H1 (cell line): ENCODE results near the gene DCTN2. TPM values are rescaled to one million over a fixed set of nuclear protein-coding genes. Genes with fewer than 3 reads are reported as not detected.

Experiments
- CEBPB ChIP-seq: IDR thresholded peaks from 2 replicates; pipeline ENCODE4 v1.6.1; 2012; ENCODE audit warnings: low read depth, low read length
- HDAC2 ChIP-seq, 2 experiments: fragments of 300-600 bp in 1 of 2; sonication (generic) in 1 of 2; IDR thresholded peaks; 2 replicates each; pipeline ENCODE4 v1.6.1; 2011 to 2012; ENCODE audit warnings: low read depth in 2 of 2, low read length in 2 of 2, mild to moderate bottlenecking in 2 of 2, moderate library complexity in 2 of 2, borderline replicate concordance in 1 of 2, inconsistent platforms in 1 of 2
- PHF8 ChIP-seq: fragments of 200-600 bp; sonication (generic); conservative IDR thresholded peaks from 2 replicates; pipeline ENCODE4 v1.7.1; 2012; ENCODE audit warnings: low read depth, mild to moderate bottlenecking, inconsistent platforms, low read length, moderate library complexity
- RAD21 ChIP-seq, 2 experiments: IDR thresholded peaks in 1 of 2; conservative IDR thresholded peaks in 1 of 2; 2 replicates each; pipeline ENCODE4 v1.6.1; 2011; ENCODE audit warnings: low read depth in 2 of 2, low read length in 2 of 2, improper control_type of control experiment in 1 of 2, inconsistent platforms in 1 of 2, mild to moderate bottlenecking in 1 of 2, moderate library complexity in 1 of 2
- SP1 ChIP-seq: IDR thresholded peaks from 2 replicates; pipeline ENCODE4 v1.6.1; 2011; ENCODE audit warnings: low read depth, low read length
- SP2 ChIP-seq: IDR thresholded peaks from 2 replicates; pipeline ENCODE4 v1.6.1; 2012; ENCODE audit warnings: mild to moderate bottlenecking, low read length, inconsistent platforms
- USF2 ChIP-seq: IDR thresholded peaks from 2 replicates; pipeline ENCODE4 v1.6.1; 2011; ENCODE audit warnings: low read length, improper control_type of control experiment
- polyA plus RNA-seq, 7 experiments: library from polyadenylated mRNA; depleted of rRNA in 3 of 7; stranded (reverse) in 5 of 7; unstranded in 2 of 7; fragments of >200 nt in 5 of 7; fragments of 200-250 nt in 2 of 7; gene quantifications; 1 replicate in 5 of 7; 2 replicates in 1 of 7; 4 replicates in 1 of 7; pipeline versions ENCODE4 v1.2.1 to v1.2.3, GENCODE V29; 2011 to 2013; ENCODE audit warnings: missing spikeins in 2 of 7, mixed read lengths in 2 of 7
- total RNA-seq: library from RNA; stranded (reverse); fragmentation: NEBNext Ultra II Directional; extraction: Animal tissue kit (Norgen Biotek cat#: 25700); gene quantifications from 2 replicates; pipeline ENCODE4 v1.2.1, GENCODE V29; 2021
- TF ChIP-seq, protein P1 (sequence below): fragments of 300-600 bp; sonication (generic); IDR thresholded peaks from 2 replicates; pipeline ENCODE4 v1.7.1; 2012; ENCODE audit warnings: low read length, moderate library complexity, mild to moderate bottlenecking, inconsistent platforms; ENCODE audit not compliant: insufficient replicate concordance

Gene DCTN2
- total and polyA plus RNA-seq, 2 of the 8 experiments (the other 6 are each of a cell fraction or from before 2014, with no cell fraction given): 90.3 to 91.9 TPM

- TF ChIP-seq, protein P1, sequence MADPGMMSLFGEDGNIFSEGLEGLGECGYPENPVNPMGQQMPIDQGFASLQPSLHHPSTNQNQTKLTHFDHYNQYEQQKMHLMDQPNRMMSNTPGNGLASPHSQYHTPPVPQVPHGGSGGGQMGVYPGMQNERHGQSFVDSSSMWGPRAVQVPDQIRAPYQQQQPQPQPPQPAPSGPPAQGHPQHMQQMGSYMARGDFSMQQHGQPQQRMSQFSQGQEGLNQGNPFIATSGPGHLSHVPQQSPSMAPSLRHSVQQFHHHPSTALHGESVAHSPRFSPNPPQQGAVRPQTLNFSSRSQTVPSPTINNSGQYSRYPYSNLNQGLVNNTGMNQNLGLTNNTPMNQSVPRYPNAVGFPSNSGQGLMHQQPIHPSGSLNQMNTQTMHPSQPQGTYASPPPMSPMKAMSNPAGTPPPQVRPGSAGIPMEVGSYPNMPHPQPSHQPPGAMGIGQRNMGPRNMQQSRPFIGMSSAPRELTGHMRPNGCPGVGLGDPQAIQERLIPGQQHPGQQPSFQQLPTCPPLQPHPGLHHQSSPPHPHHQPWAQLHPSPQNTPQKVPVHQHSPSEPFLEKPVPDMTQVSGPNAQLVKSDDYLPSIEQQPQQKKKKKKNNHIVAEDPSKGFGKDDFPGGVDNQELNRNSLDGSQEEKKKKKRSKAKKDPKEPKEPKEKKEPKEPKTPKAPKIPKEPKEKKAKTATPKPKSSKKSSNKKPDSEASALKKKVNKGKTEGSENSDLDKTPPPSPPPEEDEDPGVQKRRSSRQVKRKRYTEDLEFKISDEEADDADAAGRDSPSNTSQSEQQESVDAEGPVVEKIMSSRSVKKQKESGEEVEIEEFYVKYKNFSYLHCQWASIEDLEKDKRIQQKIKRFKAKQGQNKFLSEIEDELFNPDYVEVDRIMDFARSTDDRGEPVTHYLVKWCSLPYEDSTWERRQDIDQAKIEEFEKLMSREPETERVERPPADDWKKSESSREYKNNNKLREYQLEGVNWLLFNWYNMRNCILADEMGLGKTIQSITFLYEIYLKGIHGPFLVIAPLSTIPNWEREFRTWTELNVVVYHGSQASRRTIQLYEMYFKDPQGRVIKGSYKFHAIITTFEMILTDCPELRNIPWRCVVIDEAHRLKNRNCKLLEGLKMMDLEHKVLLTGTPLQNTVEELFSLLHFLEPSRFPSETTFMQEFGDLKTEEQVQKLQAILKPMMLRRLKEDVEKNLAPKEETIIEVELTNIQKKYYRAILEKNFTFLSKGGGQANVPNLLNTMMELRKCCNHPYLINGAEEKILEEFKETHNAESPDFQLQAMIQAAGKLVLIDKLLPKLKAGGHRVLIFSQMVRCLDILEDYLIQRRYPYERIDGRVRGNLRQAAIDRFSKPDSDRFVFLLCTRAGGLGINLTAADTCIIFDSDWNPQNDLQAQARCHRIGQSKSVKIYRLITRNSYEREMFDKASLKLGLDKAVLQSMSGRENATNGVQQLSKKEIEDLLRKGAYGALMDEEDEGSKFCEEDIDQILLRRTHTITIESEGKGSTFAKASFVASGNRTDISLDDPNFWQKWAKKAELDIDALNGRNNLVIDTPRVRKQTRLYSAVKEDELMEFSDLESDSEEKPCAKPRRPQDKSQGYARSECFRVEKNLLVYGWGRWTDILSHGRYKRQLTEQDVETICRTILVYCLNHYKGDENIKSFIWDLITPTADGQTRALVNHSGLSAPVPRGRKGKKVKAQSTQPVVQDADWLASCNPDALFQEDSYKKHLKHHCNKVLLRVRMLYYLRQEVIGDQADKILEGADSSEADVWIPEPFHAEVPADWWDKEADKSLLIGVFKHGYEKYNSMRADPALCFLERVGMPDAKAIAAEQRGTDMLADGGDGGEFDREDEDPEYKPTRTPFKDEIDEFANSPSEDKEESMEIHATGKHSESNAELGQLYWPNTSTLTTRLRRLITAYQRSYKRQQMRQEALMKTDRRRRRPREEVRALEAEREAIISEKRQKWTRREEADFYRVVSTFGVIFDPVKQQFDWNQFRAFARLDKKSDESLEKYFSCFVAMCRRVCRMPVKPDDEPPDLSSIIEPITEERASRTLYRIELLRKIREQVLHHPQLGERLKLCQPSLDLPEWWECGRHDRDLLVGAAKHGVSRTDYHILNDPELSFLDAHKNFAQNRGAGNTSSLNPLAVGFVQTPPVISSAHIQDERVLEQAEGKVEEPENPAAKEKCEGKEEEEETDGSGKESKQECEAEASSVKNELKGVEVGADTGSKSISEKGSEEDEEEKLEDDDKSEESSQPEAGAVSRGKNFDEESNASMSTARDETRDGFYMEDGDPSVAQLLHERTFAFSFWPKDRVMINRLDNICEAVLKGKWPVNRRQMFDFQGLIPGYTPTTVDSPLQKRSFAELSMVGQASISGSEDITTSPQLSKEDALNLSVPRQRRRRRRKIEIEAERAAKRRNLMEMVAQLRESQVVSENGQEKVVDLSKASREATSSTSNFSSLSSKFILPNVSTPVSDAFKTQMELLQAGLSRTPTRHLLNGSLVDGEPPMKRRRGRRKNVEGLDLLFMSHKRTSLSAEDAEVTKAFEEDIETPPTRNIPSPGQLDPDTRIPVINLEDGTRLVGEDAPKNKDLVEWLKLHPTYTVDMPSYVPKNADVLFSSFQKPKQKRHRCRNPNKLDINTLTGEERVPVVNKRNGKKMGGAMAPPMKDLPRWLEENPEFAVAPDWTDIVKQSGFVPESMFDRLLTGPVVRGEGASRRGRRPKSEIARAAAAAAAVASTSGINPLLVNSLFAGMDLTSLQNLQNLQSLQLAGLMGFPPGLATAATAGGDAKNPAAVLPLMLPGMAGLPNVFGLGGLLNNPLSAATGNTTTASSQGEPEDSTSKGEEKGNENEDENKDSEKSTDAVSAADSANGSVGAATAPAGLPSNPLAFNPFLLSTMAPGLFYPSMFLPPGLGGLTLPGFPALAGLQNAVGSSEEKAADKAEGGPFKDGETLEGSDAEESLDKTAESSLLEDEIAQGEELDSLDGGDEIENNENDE: no peak
- TF ChIP-seq USF2 (peak; percentile 56), SP1 (peak; percentile 79; the same call in 1 of the 2 replicates), SP2 (no peak), CEBPB (no peak), PHF8 (peak; percentile 80), HDAC2 (IDR thresholded peaks at IDR 0.05; ENCODE audit: borderline replicate concordance in 1 of 2, low read depth in 2 of 2, low read length in 2 of 2) (peak in 1 of 2 experiments; percentile 97; a peak in 2 of 4 replicates), RAD21 (IDR thresholded peaks at IDR 0.05 in 1 of 2, conservative IDR thresholded peaks at IDR 0.05 in 1 of 2; ENCODE audit: low read depth in 2 of 2, low read length in 2 of 2) (no peak)
Measured at GRCh38 chr12:57520053-57520818, 26.8 kb downstream of the DCTN2 start, which contains the start of gene DDIT3 (continued).
